ENCODE measurements around the gene DDTL.
"Not testable (repeated sequence)": the region's sequence is repeated elsewhere in the genome, so short reads cannot be mapped to it uniquely, and the experiment has no call there.

DDTL gene

GRCh38 chr22:23993080-23993479, 26.4 kb downstream of the DDTL start:
- not testable (repeated sequence) for H3K4me1 ChIP-seq (ENCODE audit: insufficient read depth, low read length); H3K27ac ChIP-seq (ENCODE audit: low read depth, low read length); H3K4me3 ChIP-seq (ENCODE audit: low read length); H3K9me3 ChIP-seq (ENCODE audit: insufficient read depth, low read depth, low read length); H3K27me3 ChIP-seq (ENCODE audit: insufficient read depth, low read length); H3K36me3 ChIP-seq (ENCODE audit: insufficient read depth, low read length); H3K9ac ChIP-seq (ENCODE audit: low read depth, low read length)
- WGBS = 85% methylated on average over 2 of the region's 2 CpGs

- H3K4me3 ChIP-seq (ENCODE audit: low read length); H3K36me3 ChIP-seq (ENCODE audit: insufficient read depth, low read length); H3K4me1 ChIP-seq (ENCODE audit: insufficient read depth, low read length); H3K27ac ChIP-seq (ENCODE audit: low read depth, low read length); H3K9ac ChIP-seq (ENCODE audit: low read depth, low read length); H3K27me3 ChIP-seq (ENCODE audit: insufficient read depth, low read length); H3K9me3 ChIP-seq (ENCODE audit: insufficient read depth, low read depth, low read length): not testable (repeated sequence)
- WGBS = 88% methylated on average over 3 of the region's 4 CpGs
These were observed 27.0 kb downstream of the DDTL start for GRCh38 chr22:23993581-23994177.

- no peak overlapping the region for H3K27ac ChIP-seq (ENCODE audit: low read depth, low read length)
- peaks cover 6% of the 10 kb centered on the region for H3K4me1 ChIP-seq (ENCODE audit: insufficient read depth, low read length)
- H3K9me3 ChIP-seq (ENCODE audit: insufficient read depth, low read depth, low read length) = no peaks in the 10 kb centered on the region
- no peaks in the 10 kb centered on the region for H3K36me3 ChIP-seq (ENCODE audit: insufficient read depth, low read length)
- H3K4me3 ChIP-seq (ENCODE audit: low read length) = no peak overlapping the region
- no peaks in the 10 kb centered on the region; the same call in 1 of the 2 replicates for H3K27me3 ChIP-seq (ENCODE audit: insufficient read depth, low read length)
- no peak overlapping the region for H3K9ac ChIP-seq (ENCODE audit: low read depth, low read length)
- 93% methylated on average over 3 of the region's 3 CpGs for WGBS
These were observed 30.4 kb downstream of the DDTL start for GRCh38 chr22:23997092-23997491.

DNA sequence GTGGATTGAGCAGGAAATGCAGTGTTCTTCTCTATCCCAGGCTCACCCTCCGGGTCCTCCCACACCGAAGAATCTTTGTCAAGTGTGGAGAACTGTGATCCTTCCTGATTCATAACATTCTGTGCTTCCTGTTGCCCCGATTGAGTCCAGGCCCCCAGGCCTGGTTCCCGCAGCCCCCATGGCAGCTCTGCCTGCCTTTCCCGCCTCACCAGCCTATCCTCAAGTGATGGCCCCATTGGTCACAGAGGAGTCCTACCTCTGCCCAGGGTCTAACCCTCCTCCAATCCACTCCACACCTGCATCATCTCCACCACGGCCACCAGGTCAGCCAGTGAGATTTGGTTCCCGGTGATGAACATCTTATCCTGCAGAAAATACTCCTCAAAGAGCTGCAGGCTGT, 33.1 kb downstream of the DDTL start:
- not testable (repeated sequence) for H3K9me3 ChIP-seq (ENCODE audit: insufficient read depth, low read depth, low read length); H3K4me1 ChIP-seq (ENCODE audit: insufficient read depth, low read length); H3K4me3 ChIP-seq (ENCODE audit: low read length); H3K36me3 ChIP-seq (ENCODE audit: insufficient read depth, low read length); H3K27me3 ChIP-seq (ENCODE audit: insufficient read depth, low read length); H3K9ac ChIP-seq (ENCODE audit: low read depth, low read length); H3K27ac ChIP-seq (ENCODE audit: low read depth, low read length)
- WGBS = 94% methylated on average over 7 of the region's 7 CpGs

DNA sequence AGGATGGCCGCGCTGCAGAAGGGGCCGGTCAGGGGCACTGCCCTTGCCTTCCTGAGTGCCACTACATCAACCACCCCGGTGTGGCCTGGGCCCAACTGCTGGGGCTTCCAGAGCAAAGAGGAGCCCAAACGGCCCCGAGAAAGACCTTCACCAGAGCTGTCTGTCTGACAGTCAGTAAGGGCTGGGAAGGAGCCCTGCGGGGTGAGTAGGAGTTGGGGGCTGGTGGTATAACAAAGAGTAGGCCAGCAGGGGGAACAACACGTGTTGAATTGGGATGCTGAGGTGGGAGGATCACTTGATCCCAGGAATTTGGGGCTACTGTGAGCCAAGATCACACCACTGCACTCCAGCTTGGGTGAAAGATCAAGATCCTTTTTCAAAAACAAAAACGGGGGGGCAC, 34.6 kb downstream of the DDTL start:
- WGBS = 67% methylated on average over 9 of the region's 9 CpGs
- H3K36me3 ChIP-seq (ENCODE audit: insufficient read depth, low read length) = no peaks in the 10 kb centered on the region

DNA sequence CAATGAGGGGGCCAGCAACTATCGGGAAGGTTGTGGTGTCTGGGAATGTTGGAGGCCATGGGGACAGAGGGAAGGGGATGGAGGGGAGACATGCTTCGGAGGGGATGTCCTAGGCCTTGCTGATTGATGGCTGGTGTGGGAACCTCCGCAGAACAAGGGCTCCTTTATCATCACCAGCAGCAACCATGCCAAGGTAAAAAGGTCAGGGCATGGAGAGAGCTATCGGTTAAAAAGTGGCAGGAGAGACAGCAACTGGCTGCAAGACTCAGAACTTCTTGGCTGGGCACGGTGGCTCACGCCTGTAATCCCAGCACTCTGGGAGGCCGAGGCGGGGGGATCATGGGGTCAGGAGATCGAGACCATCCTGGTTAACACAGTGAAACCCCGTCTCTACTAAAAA, 35.6 kb downstream of the DDTL start:
- Histone ChIP-seq H3K4me3 (ENCODE audit: low read length) (no peak overlapping the region), H3K36me3 (ENCODE audit: insufficient read depth, low read length) (no peaks in the 10 kb centered on the region), H3K27ac (ENCODE audit: low read depth, low read length) (no peak overlapping the region), H3K27me3 (ENCODE audit: insufficient read depth, low read length) (no peaks in the 10 kb centered on the region), H3K9ac (ENCODE audit: low read depth, low read length) (no peak overlapping the region), H3K4me1 (ENCODE audit: insufficient read depth, low read length) (peaks cover 6% of the 10 kb centered on the region), H3K9me3 (ENCODE audit: insufficient read depth, low read depth, low read length) (no peaks in the 10 kb centered on the region)
- WGBS = 96% methylated on average over 9 of the region's 10 CpGs

More for the DNA sequence above, 34.6 kb downstream of the DDTL start:
- H3K4me1 ChIP-seq (ENCODE audit: insufficient read depth, low read length) = peaks cover 6% of the 10 kb centered on the region
- peak overlapping the region; percentile 54; the same call in 1 of the 2 replicates for H3K27ac ChIP-seq (ENCODE audit: low read depth, low read length)
- H3K9me3 ChIP-seq (ENCODE audit: insufficient read depth, low read depth, low read length) = no peaks in the 10 kb centered on the region
- H3K27me3 ChIP-seq (ENCODE audit: insufficient read depth, low read length) = no peaks in the 10 kb centered on the region; the same call in 1 of the 2 replicates
- no peak overlapping the region for H3K4me3 ChIP-seq (ENCODE audit: low read length)
- peak overlapping the region; percentile 1; the same call in 1 of the 2 replicates for H3K9ac ChIP-seq (ENCODE audit: low read depth, low read length)

DNA sequence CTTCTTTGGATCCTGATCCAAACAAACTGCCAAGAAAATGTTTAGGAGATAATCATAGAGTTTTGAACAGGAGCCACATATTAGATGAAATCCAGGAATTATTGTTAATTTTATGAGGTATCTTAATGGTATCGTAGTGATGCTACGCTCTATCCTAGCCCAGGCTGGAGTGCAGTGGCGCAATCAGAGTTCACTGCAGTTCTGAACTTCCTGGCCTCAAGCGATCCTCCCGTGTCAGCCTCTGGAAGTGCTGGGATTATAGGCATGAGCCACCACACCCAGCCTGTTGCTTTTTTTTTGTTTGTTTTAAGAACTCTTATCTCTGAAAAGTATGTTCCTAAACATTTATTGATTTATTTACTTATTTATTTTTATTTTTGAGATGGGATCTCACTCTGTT, 36.2 kb downstream of the DDTL start:
- H3K9ac ChIP-seq (ENCODE audit: low read depth, low read length) = no peak overlapping the region
- no peak overlapping the region for H3K4me3 ChIP-seq (ENCODE audit: low read length)
- H3K9me3 ChIP-seq (ENCODE audit: insufficient read depth, low read depth, low read length) = no peaks in the 10 kb centered on the region
- no peaks in the 10 kb centered on the region for H3K36me3 ChIP-seq (ENCODE audit: insufficient read depth, low read length)
- WGBS = 91% methylated on average over 5 of the region's 5 CpGs
- no peak overlapping the region for H3K27ac ChIP-seq (ENCODE audit: low read depth, low read length)
- H3K4me1 ChIP-seq (ENCODE audit: insufficient read depth, low read length) = peaks cover 6% of the 10 kb centered on the region
- H3K27me3 ChIP-seq (ENCODE audit: insufficient read depth, low read length) = no peaks in the 10 kb centered on the region

- peaks cover 6% of the 10 kb centered on the region for H3K4me1 ChIP-seq (ENCODE audit: insufficient read depth, low read length)
- H3K9me3 ChIP-seq (ENCODE audit: insufficient read depth, low read depth, low read length) = no peaks in the 10 kb centered on the region
- WGBS = 85% methylated on average over 9 of the region's 9 CpGs
- no peaks in the 10 kb centered on the region for H3K36me3 ChIP-seq (ENCODE audit: insufficient read depth, low read length)
- no peak overlapping the region for H3K27ac ChIP-seq (ENCODE audit: low read depth, low read length)
- no peak overlapping the region for H3K4me3 ChIP-seq (ENCODE audit: low read length)
- no peaks in the 10 kb centered on the region for H3K27me3 ChIP-seq (ENCODE audit: insufficient read depth, low read length)
- H3K9ac ChIP-seq (ENCODE audit: low read depth, low read length) = 0 out of 2 replicates have a peak overlapping the region, but pooled peaks have one; percentile 9
These were observed 37.2 kb downstream of the DDTL start for GRCh38 chr22:24003887-24004286.

- WGBS = 88% methylated on average over 6 of the region's 6 CpGs
- H3K36me3 ChIP-seq (ENCODE audit: insufficient read depth, low read length) = no peaks in the 10 kb centered on the region
- no peak within 1 kb of the TSS for H3K27ac ChIP-seq (ENCODE audit: low read depth, low read length)
- H3K9ac ChIP-seq (ENCODE audit: low read depth, low read length) = no peak within 1 kb of the TSS
- H3K4me3 ChIP-seq (ENCODE audit: low read length) = no peak within 1 kb of the TSS
- no peaks in the 10 kb centered on the region; the same call in 1 of the 2 replicates for H3K9me3 ChIP-seq (ENCODE audit: insufficient read depth, low read depth, low read length)
- H3K4me1 ChIP-seq (ENCODE audit: insufficient read depth, low read length) = peaks cover 6% of the 10 kb centered on the region
- no peaks in the 10 kb centered on the region for H3K27me3 ChIP-seq (ENCODE audit: insufficient read depth, low read length)
These were observed 38.5 kb downstream of the DDTL start, which contains the start of gene GSTT4 for GRCh38 chr22:24005201-24005600. Gene GSTT4 (minus strand): TSS chr22:24005453. CDS start chr22:24005356, 97 bp downstream.

DNA sequence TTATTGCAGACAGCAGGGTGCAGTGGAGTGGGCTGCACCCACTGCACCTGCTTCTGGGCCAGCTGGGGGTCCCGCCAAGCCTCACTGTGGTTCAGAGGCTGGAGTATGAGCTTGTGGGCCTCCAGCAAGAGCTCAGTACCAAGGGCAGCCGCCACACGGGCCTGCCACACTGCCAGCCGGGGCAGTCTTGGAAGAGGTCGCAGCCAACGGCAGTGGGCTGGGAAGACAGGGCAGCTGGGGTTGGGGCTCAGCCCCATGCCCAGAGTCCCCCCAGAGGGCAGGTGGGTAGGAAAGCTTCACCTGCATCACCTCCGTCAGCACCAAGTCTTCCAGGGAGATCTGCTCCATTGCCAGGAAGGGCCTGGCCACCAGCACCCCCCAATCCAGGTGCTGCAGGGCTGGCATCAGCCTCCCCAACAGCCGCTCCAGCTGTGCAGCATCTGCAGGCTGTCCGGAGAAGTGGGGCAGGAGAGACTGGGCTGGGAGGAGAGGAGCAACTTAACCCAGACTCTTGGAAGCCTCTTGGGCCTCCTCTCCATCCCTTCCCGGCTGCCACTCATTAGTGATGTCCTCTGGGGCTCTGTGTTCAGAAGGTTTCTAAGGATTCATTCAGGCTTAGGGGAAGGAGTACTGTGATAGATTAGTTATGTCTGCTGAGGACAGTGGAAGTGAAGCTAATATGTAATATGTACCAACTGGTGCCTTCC, 39.7 kb downstream of the DDTL start:
- H3K36me3 ChIP-seq (ENCODE audit: insufficient read depth, low read length) = no peaks in the 10 kb centered on the region
- H3K9ac ChIP-seq (ENCODE audit: low read depth, low read length) = no peak overlapping the region
- peaks cover 4% of the 10 kb centered on the region for H3K4me1 ChIP-seq (ENCODE audit: insufficient read depth, low read length)
- no peak overlapping the region for H3K27ac ChIP-seq (ENCODE audit: low read depth, low read length)
- H3K27me3 ChIP-seq (ENCODE audit: insufficient read depth, low read length) = no peaks in the 10 kb centered on the region
- no peak overlapping the region for H3K4me3 ChIP-seq (ENCODE audit: low read length)
- no peaks in the 10 kb centered on the region; the same call in 1 of the 2 replicates for H3K9me3 ChIP-seq (ENCODE audit: insufficient read depth, low read depth, low read length)
- 82% methylated on average over 10 of the region's 10 CpGs for WGBS

GRCh38 chr22:24006914-24007214, 40.2 kb downstream of the DDTL start:
- Histone ChIP-seq H3K27ac (ENCODE audit: low read depth, low read length) (no peak overlapping the region), H3K4me3 (ENCODE audit: low read length) (no peak overlapping the region), H3K27me3 (ENCODE audit: insufficient read depth, low read length) (no peaks in the 10 kb centered on the region), H3K36me3 (ENCODE audit: insufficient read depth, low read length) (no peaks in the 10 kb centered on the region), H3K9me3 (ENCODE audit: insufficient read depth, low read depth, low read length) (no peaks in the 10 kb centered on the region; the same call in 1 of the 2 replicates), H3K4me1 (ENCODE audit: insufficient read depth, low read length) (no peaks in the 10 kb centered on the region), H3K9ac (ENCODE audit: low read depth, low read length) (no peak overlapping the region)
- WGBS = 91% methylated on average over 6 of the region's 6 CpGs
